ENCODE results near the gene SMCR8. TPM values are rescaled to one million over a fixed set of nuclear protein-coding genes. Genes with fewer than 3 reads are reported as not detected.

Gene SMCR8
- total RNA-seq, 1 experiment from 2014 or later = 23.5 TPM

DNA sequence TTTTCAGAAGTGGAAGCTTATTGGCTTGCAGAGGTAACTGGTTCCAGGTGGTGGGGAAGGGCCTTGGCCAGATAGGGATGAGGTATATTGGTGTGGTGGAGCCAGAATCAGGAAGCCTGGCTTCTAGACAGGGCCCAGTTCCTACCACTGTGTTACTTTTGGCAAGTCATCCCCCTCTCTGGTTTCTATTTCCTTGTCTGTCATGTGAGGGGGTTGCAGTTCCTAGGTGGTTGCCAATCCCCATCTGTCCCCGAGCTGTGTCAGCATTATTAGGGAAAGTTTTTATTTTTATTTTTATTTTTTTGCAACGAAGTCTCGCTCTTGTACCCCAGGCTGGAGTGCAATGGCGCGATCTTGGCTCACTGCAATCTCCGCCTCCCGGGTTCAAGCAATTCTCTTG is 3.0 kb downstream of the SMCR8 start:
- no TSS peak for BruUV-seq (replicated peaks)
- DNase-seq (ENCODE audit: low spot score) = no peak
- no peak overlapping the region for H3K27ac ChIP-seq (ENCODE audit: low read depth, low read length, poor library complexity, severe bottlenecking)
- TF ChIP-seq, protein P1, sequence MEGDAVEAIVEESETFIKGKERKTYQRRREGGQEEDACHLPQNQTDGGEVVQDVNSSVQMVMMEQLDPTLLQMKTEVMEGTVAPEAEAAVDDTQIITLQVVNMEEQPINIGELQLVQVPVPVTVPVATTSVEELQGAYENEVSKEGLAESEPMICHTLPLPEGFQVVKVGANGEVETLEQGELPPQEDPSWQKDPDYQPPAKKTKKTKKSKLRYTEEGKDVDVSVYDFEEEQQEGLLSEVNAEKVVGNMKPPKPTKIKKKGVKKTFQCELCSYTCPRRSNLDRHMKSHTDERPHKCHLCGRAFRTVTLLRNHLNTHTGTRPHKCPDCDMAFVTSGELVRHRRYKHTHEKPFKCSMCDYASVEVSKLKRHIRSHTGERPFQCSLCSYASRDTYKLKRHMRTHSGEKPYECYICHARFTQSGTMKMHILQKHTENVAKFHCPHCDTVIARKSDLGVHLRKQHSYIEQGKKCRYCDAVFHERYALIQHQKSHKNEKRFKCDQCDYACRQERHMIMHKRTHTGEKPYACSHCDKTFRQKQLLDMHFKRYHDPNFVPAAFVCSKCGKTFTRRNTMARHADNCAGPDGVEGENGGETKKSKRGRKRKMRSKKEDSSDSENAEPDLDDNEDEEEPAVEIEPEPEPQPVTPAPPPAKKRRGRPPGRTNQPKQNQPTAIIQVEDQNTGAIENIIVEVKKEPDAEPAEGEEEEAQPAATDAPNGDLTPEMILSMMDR (conservative IDR thresholded peaks at IDR 0.05; ENCODE audit: low read depth, low read length) = no peak
- TF ChIP-seq EZH2 (IDR thresholded peaks at IDR 0.05; ENCODE audit: borderline replicate concordance, low read depth, low read length, poor library complexity, severe bottlenecking) = no peak
- H3K9me3 ChIP-seq (ENCODE audit: low read depth, low read length, poor library complexity, severe bottlenecking) = no peaks in the 10 kb centered on the region
- H3K4me3 ChIP-seq (ENCODE audit: low read depth, low read length, poor library complexity, severe bottlenecking) = no peak overlapping the region
- H3K4me1 ChIP-seq (ENCODE audit: insufficient read depth, low read length, poor library complexity, severe bottlenecking) = peaks cover 21% of the 10 kb centered on the region
- H3K27me3 ChIP-seq (replicated peaks; ENCODE audit: insufficient read depth, low read depth, low read length, poor library complexity) = no peaks in the 10 kb centered on the region
- intact Hi-C loops (cut with micrococcal nuclease; ENCODE audit: unreplicated experiment) = no loop called here
- peaks cover 8% of the 10 kb centered on the region for H3K36me3 ChIP-seq (ENCODE audit: insufficient read depth, low read length, poor library complexity, severe bottlenecking)
- POLR2A ChIA-PET (ENCODE audit: low non-redundant PET) = no interaction called here
- CTCF ChIA-PET = no interaction called here

DNA sequence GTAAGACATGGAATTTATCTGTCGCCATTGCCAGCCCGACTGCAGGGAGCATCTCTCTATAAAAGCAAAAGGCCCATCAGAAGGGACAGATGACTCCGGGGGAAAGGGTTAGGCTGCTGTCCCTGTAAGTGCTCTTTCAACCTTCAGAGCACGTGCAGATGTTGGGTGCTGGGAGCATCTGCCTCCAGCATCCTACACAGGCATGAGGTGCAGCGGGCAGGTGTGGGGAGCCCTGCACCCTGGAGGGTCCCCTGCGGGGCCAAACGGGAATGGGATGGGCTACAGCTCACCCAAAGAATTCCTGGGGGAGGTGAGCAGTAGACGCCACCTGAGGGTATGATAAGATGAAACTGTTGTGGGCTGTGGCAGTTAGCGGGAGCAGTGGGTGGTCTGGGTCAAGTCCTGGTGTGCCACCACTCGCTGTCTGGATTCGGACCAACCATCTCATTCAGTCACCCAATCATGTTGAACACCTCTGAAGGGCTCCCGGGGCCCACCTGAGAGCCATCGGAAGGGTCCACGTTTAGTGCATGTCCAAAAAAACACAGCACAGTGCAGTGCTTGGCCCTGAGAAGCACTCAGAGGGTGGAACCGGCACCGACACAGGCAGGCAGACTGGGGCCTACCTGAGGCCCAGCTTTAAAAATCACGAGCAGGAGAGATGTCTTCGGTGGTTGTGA is 3.8 kb downstream of the SMCR8 start:
- Histone ChIP-seq H3K4me1 (ENCODE audit: insufficient read depth, low read length, poor library complexity, severe bottlenecking) (peaks cover 16% of the 10 kb centered on the region), H3K4me3 (ENCODE audit: low read depth, low read length, poor library complexity, severe bottlenecking) (no peak overlapping the region), H3K27ac (ENCODE audit: low read depth, low read length, poor library complexity, severe bottlenecking) (no peak overlapping the region), H3K9me3 (ENCODE audit: low read depth, low read length, poor library complexity, severe bottlenecking) (no peaks in the 10 kb centered on the region), H3K27me3 (replicated peaks; ENCODE audit: insufficient read depth, low read depth, low read length, poor library complexity) (no peaks in the 10 kb centered on the region), H3K36me3 (ENCODE audit: insufficient read depth, low read length, poor library complexity, severe bottlenecking) (peaks cover 9% of the 10 kb centered on the region)
- POLR2A ChIA-PET (ENCODE audit: low non-redundant PET) = no interaction called here
- intact Hi-C loops (cut with micrococcal nuclease; ENCODE audit: unreplicated experiment) = no loop called here
- CTCF ChIA-PET = no interaction called here
- DNase-seq (ENCODE audit: low spot score) = no peak
- no TSS peak for BruUV-seq (replicated peaks)
- TF ChIP-seq, protein P1 (conservative IDR thresholded peaks at IDR 0.05; ENCODE audit: low read depth, low read length) = no peak
- TF ChIP-seq EZH2 (IDR thresholded peaks at IDR 0.05; ENCODE audit: borderline replicate concordance, low read depth, low read length, poor library complexity, severe bottlenecking) = no peak

DNA sequence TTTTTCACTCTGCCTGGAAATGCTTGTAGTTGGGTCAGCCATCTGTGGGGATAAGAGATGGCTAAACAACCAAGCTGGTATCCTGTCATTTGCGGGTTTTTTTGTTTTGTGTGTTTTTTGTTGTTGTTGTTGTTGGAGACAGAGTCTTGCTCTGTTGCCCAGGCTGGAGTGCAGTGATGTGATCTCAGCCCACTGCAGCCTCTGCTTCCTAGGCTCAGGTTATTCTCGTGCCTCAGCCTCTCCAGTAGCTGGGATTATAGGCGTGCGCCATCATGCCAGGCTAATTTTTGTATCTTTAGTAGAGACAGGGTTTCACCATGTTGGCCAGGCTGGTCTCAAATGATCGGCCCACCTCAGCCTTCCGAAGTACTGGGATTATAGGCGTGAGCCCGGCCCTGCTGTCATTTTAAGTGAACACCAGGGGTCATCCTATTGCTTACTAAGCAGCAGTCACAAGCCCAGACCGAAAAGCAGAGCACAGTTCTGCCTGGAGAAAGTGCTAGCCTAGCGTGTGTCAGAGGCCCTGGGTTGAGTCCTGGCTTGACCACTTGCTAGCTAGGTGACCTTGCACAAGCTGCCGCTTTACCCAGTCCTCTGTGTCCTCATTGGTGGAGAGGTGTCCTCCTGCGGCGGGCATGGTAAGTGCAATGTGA is 4.6 kb downstream of the SMCR8 start:
- Histone ChIP-seq H3K9me3 (ENCODE audit: low read depth, low read length, poor library complexity, severe bottlenecking) (no peaks in the 10 kb centered on the region), H3K36me3 (ENCODE audit: insufficient read depth, low read length, poor library complexity, severe bottlenecking) (peaks cover 11% of the 10 kb centered on the region), H3K27me3 (replicated peaks; ENCODE audit: insufficient read depth, low read depth, low read length, poor library complexity) (no peaks in the 10 kb centered on the region), H3K27ac (ENCODE audit: low read depth, low read length, poor library complexity, severe bottlenecking) (no peak overlapping the region), H3K4me3 (ENCODE audit: low read depth, low read length, poor library complexity, severe bottlenecking) (no peak overlapping the region), H3K4me1 (ENCODE audit: insufficient read depth, low read length, poor library complexity, severe bottlenecking) (peaks cover 16% of the 10 kb centered on the region)
- no peak for TF ChIP-seq EZH2 (IDR thresholded peaks at IDR 0.05; ENCODE audit: borderline replicate concordance, low read depth, low read length, poor library complexity, severe bottlenecking)
- TF ChIP-seq, protein P1 (conservative IDR thresholded peaks at IDR 0.05; ENCODE audit: low read depth, low read length) = peak; percentile 56
- CTCF ChIA-PET = no interaction called here
- intact Hi-C loops (cut with micrococcal nuclease; ENCODE audit: unreplicated experiment) = no loop called here
- POLR2A ChIA-PET (ENCODE audit: low non-redundant PET) = no interaction called here
- no TSS peak for BruUV-seq (replicated peaks)
- peak; percentile 60 for DNase-seq (ENCODE audit: low spot score)

All from A673 (cell line).